ENCODE measurements around the gene DTNBP1. TPM values are rescaled to one million over a fixed set of nuclear protein-coding genes. Genes with fewer than 3 reads are reported as not detected.

DTNBP1 gene
- total and polyA plus RNA-seq, 2 donors (not counting 3 experiments of a cell fraction or from before 2014, with no cell fraction given), result 24.3 to 28.9 TPM

DNA sequence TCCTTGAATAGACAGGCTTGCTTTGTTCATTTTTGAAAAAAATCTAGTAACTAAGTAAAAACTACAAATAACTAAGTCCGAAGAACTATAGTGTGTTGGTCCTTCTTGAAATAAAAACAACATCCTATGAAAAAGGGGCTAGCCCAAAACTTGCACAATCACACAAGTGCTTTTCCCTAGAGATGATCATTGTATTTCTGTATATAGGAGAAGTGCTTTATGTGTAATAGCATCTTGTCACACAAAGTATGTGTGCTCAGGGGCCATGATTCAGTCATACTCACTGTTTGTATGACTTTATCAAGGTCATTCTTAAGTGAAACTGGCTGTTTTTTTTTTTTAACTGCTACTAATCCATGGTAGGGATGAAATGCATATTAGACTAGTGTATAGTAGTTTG lies 179.8 kb downstream of the DTNBP1 start:
- TF ChIP-seq, protein P1, sequence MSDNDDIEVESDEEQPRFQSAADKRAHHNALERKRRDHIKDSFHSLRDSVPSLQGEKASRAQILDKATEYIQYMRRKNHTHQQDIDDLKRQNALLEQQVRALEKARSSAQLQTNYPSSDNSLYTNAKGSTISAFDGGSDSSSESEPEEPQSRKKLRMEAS (IDR thresholded peaks at IDR 0.05; ENCODE audit: insufficient read depth, insufficient read length), result no peak
- TF ChIP-seq FOS (IDR thresholded peaks at IDR 0.05; ENCODE audit: borderline replicate concordance, insufficient read depth, low read length) (no peak), POLR2A (IDR thresholded peaks at IDR 0.05; ENCODE audit: low read depth, low read length) (no peak), POLR2AphosphoS5 (IDR thresholded peaks at IDR 0.05; ENCODE audit: insufficient read depth, low read depth, low read length) (no peak), GATA2 (IDR thresholded peaks at IDR 0.05; ENCODE audit: insufficient read depth, insufficient read length, low read depth, low read length) (no peak), EZH2 (IDR thresholded peaks at IDR 0.05; ENCODE audit: borderline replicate concordance, low read depth, low read length, severe bottlenecking) (no peak), MYC (IDR thresholded peaks at IDR 0.05; ENCODE audit: low read depth, low read length) (no peak), JUN (IDR thresholded peaks at IDR 0.05; ENCODE audit: borderline replicate concordance, insufficient read depth, insufficient read length, low read depth) (no peak)
- TF ChIP-seq, protein P2, sequence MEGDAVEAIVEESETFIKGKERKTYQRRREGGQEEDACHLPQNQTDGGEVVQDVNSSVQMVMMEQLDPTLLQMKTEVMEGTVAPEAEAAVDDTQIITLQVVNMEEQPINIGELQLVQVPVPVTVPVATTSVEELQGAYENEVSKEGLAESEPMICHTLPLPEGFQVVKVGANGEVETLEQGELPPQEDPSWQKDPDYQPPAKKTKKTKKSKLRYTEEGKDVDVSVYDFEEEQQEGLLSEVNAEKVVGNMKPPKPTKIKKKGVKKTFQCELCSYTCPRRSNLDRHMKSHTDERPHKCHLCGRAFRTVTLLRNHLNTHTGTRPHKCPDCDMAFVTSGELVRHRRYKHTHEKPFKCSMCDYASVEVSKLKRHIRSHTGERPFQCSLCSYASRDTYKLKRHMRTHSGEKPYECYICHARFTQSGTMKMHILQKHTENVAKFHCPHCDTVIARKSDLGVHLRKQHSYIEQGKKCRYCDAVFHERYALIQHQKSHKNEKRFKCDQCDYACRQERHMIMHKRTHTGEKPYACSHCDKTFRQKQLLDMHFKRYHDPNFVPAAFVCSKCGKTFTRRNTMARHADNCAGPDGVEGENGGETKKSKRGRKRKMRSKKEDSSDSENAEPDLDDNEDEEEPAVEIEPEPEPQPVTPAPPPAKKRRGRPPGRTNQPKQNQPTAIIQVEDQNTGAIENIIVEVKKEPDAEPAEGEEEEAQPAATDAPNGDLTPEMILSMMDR (IDR thresholded peaks at IDR 0.05; ENCODE audit: extremely low read depth in 1 of 2, insufficient read depth in 1 of 2, low read depth in 1 of 2, low read length in 2 of 2), result no peak
- Histone ChIP-seq H3K9ac (replicated peaks; ENCODE audit: extremely low read depth, insufficient read depth, low read length) (no peak overlapping the region), H3K27me3 (ENCODE audit: control insufficient read depth in 2 of 2, insufficient read depth in 2 of 2, low read length in 2 of 2) (no peaks in the 10 kb centered on the region), H3K9me3 (replicated peaks; ENCODE audit: control insufficient read depth, insufficient read depth, low read length) (no peaks in the 10 kb centered on the region), H3K27ac (ENCODE audit: insufficient read depth, low read depth, low read length) (no peak overlapping the region), H4K20me1 (replicated peaks; ENCODE audit: control insufficient read depth, extremely low read depth, insufficient read depth, low read length) (no peaks in the 10 kb centered on the region), H3K4me1 (ENCODE audit: control insufficient read depth, extremely low read depth, insufficient read depth, low read length) (peaks cover 4% of the 10 kb centered on the region), H2AFZ (ENCODE audit: low read depth, low read length) (no peak overlapping the region), H3K9me1 (replicated peaks; ENCODE audit: control insufficient read depth, extremely low read depth, insufficient read depth, low read length) (no peaks in the 10 kb centered on the region), H3K36me3 (ENCODE audit: control insufficient read depth in 2 of 2, extremely low read depth in 1 of 2, insufficient read depth in 2 of 2, low read length in 2 of 2) (peaks cover 0 to 2% of the 10 kb centered on the region in 2 experiments), H3K4me2 (ENCODE audit: insufficient read depth, low read length) (no peak overlapping the region), H3K4me3 (replicated peaks in 1 of 3; ENCODE audit: insufficient read depth in 1 of 3, low read depth in 1 of 3, low read length in 3 of 3) (no peak overlapping the region), H3K79me2 (ENCODE audit: control insufficient read depth, insufficient read depth, low read length) (no peaks in the 10 kb centered on the region)
- FAIRE-seq, result no peak
- ChIA-PET POLR2A (no interaction called here), CTCF (no interaction called here)
- dilution Hi-C loops (cut with MboI; ENCODE audit: extremely low pct_ligation_motif_present, low sequenced_read_pairs) (no loop called here), intact Hi-C loops (cut with micrococcal nuclease) (no loop called here)
- BruUV-seq (replicated peaks), result no TSS peak
- DNase-seq (ENCODE audit: low read depth, low spot score), result no peak
